Fibroblast of villous mesenchyme (primary cell): ENCODE data around the gene P2RX3. TPM values are rescaled to one million over a fixed set of nuclear protein-coding genes. Genes with fewer than 3 reads are reported as not detected.

Experiments used
- DNase-seq: peaks from one replicate; pipeline ENCODE4 v3.0.0-alpha.2; 2010; ENCODE audit warnings: low read depth
- H3K4me3 ChIP-seq: 2 replicates; pipeline ENCODE4 v1.5.1; 2011; ENCODE audit warnings: low read depth, mild to moderate bottlenecking, low read length
- CTCF ChIP-seq: IDR thresholded peaks from 2 replicates; pipeline ENCODE4 v1.5.1; 2012; ENCODE audit warnings: low read depth, mild to moderate bottlenecking, low read length; ENCODE audit not compliant: insufficient read depth
- total RNA-seq: library from RNA; depleted of rRNA; stranded (reverse); fragments of >200 nt; gene quantifications from 2 replicates; pipeline ENCODE4 v1.2.3, GENCODE V29; 2012

P2RX3 gene
- total RNA-seq, 1 donor: not detected

- no peak for DNase-seq
- H3K4me3 ChIP-seq: no peak overlapping the region
- no peak for TF ChIP-seq CTCF
Observed at GRCh38 chr11:57405271-57405860, 67.2 kb downstream of the P2RX3 start.

GRCh38 chr11:57406337-57406904, 68.3 kb downstream of the P2RX3 start:
- H3K4me3 ChIP-seq: no peak overlapping the region
- no peak for DNase-seq
- no peak for TF ChIP-seq CTCF

DNA sequence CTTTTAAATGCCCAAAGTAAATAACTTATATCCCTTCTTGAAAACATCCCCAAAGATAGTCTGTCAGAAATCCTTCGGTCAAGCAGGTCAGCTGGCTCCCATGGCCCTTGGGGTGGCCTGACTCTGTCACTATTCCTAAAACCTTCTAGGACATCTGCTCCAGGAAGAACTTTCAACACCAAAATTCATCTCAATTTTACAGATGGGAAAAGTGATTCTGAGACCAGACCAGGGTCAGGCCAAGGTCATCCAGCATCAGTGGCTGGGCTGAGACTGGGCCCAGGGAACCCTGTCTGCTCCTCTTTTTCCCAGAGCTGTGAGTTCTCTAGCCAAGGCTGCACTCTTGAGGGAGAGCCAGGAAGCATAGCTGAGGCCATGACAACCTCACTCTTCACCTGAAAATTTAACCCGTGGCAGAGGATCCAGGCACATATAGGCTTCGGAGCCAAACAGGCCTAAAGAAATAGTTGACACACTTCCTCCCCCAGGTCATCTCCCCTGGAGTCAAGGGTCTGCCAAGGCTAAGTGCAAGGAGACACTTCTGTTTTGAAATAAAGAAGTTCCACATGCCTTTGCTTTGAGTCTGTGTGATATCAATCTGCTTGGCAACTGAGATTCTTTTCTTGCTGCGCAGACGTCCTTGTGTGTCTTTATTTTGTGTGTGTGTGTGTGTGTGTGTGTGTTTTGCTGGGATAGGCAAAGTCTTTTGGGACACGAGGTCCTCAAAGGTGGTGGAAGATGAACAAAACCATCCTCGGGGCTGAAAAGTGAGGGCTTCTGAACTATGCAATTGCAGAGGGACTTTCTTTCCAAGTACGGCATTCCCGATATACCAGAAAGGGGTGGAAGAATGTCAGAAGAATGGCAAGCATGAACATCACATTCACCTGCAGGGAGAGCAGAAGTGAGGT, 69.1 kb downstream of the P2RX3 start:
- no peak for TF ChIP-seq CTCF
- H3K4me3 ChIP-seq: no peak overlapping the region
- no peak for DNase-seq

DNA sequence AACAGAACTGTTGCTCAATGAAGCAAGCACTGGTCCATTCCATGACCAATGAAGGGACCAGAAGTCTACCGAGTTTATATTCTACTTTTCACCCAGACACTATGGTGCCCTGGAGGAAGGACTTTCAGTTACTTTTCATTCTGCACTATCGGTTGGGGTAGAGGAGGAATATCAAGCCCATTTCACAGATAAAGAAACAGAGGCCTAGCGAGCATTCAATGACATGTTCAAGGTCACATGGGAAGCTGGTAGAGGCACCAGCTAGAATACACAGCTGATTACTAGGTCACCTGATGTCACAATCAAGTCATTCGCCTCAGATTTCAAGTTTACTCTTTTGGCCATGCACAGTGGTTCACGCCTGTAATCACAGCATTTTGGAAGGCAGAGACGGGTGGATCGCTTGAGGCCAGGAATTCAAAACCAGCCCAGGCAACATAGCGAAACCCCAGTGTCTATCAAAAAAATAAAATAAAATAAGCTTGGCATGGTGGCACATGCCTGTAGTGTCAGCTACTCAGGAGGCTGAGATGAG, 69.9 kb downstream of the P2RX3 start:
- no peak for TF ChIP-seq CTCF
- H3K4me3 ChIP-seq: no peak overlapping the region
- no peak for DNase-seq

DNA sequence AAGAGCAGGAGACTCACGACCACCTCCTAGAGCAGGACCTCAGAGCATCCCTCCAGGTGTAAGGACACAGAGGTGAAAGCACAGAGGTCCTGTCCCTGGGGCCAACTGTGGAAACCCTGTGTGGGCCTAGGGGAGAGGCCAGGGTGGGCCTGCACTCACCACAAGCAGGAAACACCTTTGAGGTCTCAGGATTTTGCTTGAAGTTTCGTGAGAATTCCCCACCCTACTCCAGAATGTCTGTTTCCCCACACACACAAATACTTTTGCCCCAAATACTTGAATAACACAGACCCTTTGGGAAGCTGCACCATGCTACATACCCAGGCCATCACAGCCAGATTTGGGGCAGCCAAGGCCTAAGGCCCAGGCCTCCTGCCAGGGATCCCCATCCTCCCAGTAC, 70.6 kb downstream of the P2RX3 start:
- DNase-seq: no peak
- no peak overlapping the region for H3K4me3 ChIP-seq
- TF ChIP-seq CTCF: no peak

DNA sequence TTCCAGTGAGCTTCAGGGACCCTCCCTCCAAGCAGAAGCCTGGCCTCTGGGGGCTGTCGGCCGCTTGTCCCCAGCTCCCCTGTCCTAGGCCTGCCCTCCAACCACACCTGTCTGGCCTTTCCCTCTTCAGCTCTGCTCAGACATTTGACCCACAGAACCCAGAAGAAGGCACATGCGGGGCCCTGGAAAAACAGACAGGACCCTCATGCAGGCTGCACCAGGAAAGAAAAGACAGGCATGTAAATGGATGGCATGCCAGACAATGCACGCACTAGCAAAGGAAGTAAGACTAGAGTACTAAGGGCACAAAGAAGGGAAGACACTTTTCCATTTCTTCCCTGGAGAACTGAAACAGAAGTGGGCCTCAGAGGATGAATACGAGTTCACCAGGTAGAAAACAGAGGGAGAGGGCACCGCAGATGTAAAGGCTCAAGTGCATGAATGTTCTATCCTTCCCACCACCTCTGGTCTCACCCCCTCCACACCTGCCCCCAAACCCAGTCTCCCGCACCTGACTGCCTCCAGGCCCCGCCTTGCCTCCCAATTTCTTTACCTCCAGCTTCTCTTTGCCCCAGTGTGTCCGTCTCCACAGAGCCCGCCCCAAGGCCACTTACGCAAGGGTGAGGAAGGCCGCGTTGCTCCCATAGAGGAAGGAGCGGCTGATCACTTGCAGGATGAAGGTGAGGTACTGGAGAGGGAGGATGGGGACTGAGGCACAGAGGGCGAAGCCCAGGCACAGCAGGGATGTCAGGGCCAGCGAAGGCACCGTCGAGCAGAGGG, 71.4 kb downstream of the P2RX3 start:
- DNase-seq: no peak

More for the DNA sequence above, 71.4 kb downstream of the P2RX3 start:
- H3K4me3 ChIP-seq: no peak overlapping the region
- no peak for TF ChIP-seq CTCF
